ENCODE data around the gene MGRN1. TPM values are rescaled to one million over a fixed set of nuclear protein-coding genes. Genes with fewer than 3 reads are reported as not detected.

The MGRN1 gene
- total and polyA plus RNA-seq, 8 donors: 13.2 to 469 (median 56.1) TPM

DNA sequence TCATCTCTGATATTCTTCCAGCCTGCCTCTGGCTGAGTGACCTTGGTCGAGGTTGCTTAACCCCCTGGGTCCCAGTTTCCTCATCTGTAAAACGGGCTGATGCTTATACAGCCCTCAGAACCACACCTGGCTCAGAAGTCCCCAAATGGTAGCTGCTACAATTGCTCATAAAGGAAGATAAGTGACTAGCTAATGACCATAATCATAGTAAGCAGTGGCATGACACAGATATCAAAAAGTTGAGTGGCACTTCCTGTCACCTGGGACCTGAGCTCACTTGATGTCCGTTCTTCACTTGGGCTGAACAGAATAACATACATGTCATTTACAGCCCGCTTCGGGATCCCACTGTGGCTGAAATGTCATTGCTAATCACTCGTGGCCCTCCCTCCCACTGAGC, 1.8 kb downstream of the MGRN1 start:
- TF ChIP-seq CTCF (IDR thresholded peaks at IDR 0.05) (no peak), POLR2AphosphoS5 (IDR thresholded peaks at IDR 0.05) (no peak), EP300 (IDR thresholded peaks at IDR 0.05) (no peak), POLR2A (IDR thresholded peaks at IDR 0.05) (no peak)
- Histone ChIP-seq H3K4me3 (peak overlapping the region; percentile 65 to 100 (median 93)), H3K27ac (peak overlapping the region in 4 of 5 donors; percentile 94 to 99 (median 96)), H3K27me3 (no peaks in the 10 kb centered on the region), H3K4me1 (peaks cover 22 to 49% (median 33%) of the 10 kb centered on the region in 4 donors), H3K36me3 (peaks cover 0 to 14% (median 5%) of the 10 kb centered on the region in 4 donors), H3K9me3 (peaks cover 0 to 2% (median 0%) of the 10 kb centered on the region in 4 donors)
- DNase-seq: no peak
- 40 to 63% (median 44%) methylated on average over 5 to 6 of the region's 6 CpGs for WGBS, 5 donors
- intact Hi-C loops (cut with DNase I; ENCODE audit: low total_unique reads): no loop called here

GRCh38 chr16:4628283-4628682, 3.7 kb downstream of the MGRN1 start:
- Histone ChIP-seq H3K4me1 (peaks cover 27 to 63% (median 41%) of the 10 kb centered on the region in 4 donors), H3K36me3 (peaks cover 0 to 14% (median 6%) of the 10 kb centered on the region in 4 donors), H3K9me3 (peaks cover 0 to 3% (median 0%) of the 10 kb centered on the region in 4 donors), H3K27ac (no peak overlapping the region), H3K4me3 (no peak overlapping the region), H3K27me3 (no peaks in the 10 kb centered on the region)
- no peak for TF ChIP-seq POLR2A (IDR thresholded peaks at IDR 0.05)
- TF ChIP-seq EP300 (IDR thresholded peaks at IDR 0.05): no peak
- TF ChIP-seq POLR2AphosphoS5 (IDR thresholded peaks at IDR 0.05): no peak
- no peak for DNase-seq
- intact Hi-C loops (cut with DNase I; ENCODE audit: low total_unique reads): no loop called here
- 83 to 97% (median 93%) methylated on average over 9 of the region's 9 CpGs for WGBS, 5 donors

- no peak for DNase-seq
- H3K27me3 ChIP-seq: no peaks in the 10 kb centered on the region
- H3K27ac ChIP-seq: no peak overlapping the region
- intact Hi-C loops (cut with DNase I; ENCODE audit: low total_unique reads): no loop called here
- H3K4me3 ChIP-seq: no peak overlapping the region
- TF ChIP-seq POLR2AphosphoS5 (IDR thresholded peaks at IDR 0.05): no peak
- TF ChIP-seq CTCF (IDR thresholded peaks at IDR 0.05): no peak
- no peak for TF ChIP-seq EP300 (IDR thresholded peaks at IDR 0.05)
- no peak for TF ChIP-seq POLR2A (IDR thresholded peaks at IDR 0.05)
- H3K9me3 ChIP-seq: peaks cover 0 to 3% (median 0%) of the 10 kb centered on the region in 4 donors
- WGBS, 5 donors: 94 to 100% (median 98%) methylated on average over 1 of the region's 1 CpG
- H3K36me3 ChIP-seq: peaks cover 10 to 35% (median 29%) of the 10 kb centered on the region in 4 donors
- H3K4me1 ChIP-seq: peaks cover 13 to 75% (median 38%) of the 10 kb centered on the region in 4 donors
Measured at GRCh38 chr16:4631444-4631843, 6.8 kb downstream of the MGRN1 start.

DNA sequence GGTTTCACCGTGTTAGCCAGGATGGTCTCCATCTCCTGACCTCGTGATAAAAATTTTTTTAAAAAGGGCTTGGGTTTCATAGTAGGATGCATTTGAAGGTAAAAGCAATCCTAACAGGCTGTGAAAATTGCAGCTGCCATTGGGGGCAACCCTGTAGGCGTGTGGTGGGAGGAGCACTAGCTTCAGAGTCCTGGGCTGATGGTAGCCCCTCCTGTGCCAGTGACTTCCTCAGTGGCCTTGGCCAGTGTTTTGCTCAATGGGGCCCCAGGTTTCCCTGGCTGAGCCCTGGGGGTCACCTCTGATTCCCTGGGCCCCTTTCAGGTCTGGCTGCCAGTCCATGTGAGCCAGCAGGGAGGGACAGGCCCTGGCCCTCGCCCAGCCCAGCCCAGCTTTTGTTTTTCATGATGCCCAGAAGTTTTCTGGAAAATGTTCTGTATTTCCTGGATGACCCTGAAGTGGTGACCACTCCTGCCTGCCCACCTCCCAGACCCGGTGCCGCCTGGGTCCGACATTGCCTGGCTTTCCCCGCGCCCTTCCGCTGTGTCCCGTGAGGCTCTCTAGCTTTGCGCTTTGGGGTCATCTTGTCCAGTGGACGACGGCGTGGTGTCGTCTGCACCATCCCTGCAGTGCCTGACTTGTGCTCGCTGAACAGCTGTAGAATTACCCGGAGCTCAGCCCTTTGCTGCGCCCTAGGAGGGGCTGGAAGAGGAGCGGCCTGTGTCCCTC, 9.4 kb downstream of the MGRN1 start:
- no peak overlapping the region for H3K4me3 ChIP-seq
- H3K4me1 ChIP-seq: peaks cover 10 to 66% (median 32%) of the 10 kb centered on the region in 4 donors
- H3K27me3 ChIP-seq: no peaks in the 10 kb centered on the region
- H3K9me3 ChIP-seq: peaks cover 0 to 3% (median 0%) of the 10 kb centered on the region in 4 donors
- WGBS, 5 donors: 88 to 93% (median 91%) methylated on average over 20 of the region's 20 CpGs
- H3K27ac ChIP-seq: no peak overlapping the region
- no peak for TF ChIP-seq POLR2AphosphoS5 (IDR thresholded peaks at IDR 0.05)
- no peak for TF ChIP-seq POLR2A (IDR thresholded peaks at IDR 0.05)
- TF ChIP-seq CTCF (IDR thresholded peaks at IDR 0.05): no peak
- no peak for TF ChIP-seq EP300 (IDR thresholded peaks at IDR 0.05)
- H3K36me3 ChIP-seq: peaks cover 10 to 36% (median 34%) of the 10 kb centered on the region in 4 donors
- intact Hi-C loops (cut with DNase I; ENCODE audit: low total_unique reads): no loop called here
- no peak for DNase-seq

DNA sequence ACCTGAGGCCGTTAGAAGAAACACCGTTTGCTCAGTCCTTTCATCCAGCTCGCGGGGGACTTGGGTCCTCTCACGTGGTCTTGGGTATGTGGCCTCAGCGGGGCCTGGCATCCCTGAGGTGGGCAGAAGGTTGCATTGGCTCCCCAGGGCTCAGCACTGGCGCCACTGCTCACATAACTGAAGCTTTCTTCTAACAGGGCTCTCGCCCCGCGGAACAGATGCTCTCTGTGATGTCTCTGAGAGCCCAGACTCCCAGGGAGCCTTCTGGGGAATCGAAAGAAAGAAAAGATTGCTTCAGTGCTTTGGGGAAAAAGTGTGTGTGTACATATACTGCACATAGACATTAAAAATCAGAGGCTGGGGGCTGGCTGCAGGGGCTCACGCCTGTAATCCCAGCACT, 10.1 kb downstream of the MGRN1 start:
- Histone ChIP-seq H3K4me1 (peaks cover 16 to 73% (median 38%) of the 10 kb centered on the region in 4 donors), H3K4me3 (no peak overlapping the region), H3K27ac (no peak overlapping the region), H3K36me3 (peaks cover 10 to 42% (median 34%) of the 10 kb centered on the region in 4 donors), H3K9me3 (peaks cover 0 to 3% (median 0%) of the 10 kb centered on the region in 4 donors), H3K27me3 (no peaks in the 10 kb centered on the region)
- no peak for DNase-seq
- intact Hi-C loops (cut with DNase I; ENCODE audit: low total_unique reads): no loop called here
- TF ChIP-seq POLR2AphosphoS5 (IDR thresholded peaks at IDR 0.05): no peak
- no peak for TF ChIP-seq POLR2A (IDR thresholded peaks at IDR 0.05)
- TF ChIP-seq CTCF (IDR thresholded peaks at IDR 0.05): no peak
- no peak for TF ChIP-seq EP300 (IDR thresholded peaks at IDR 0.05)
- 81 to 91% (median 87%) methylated on average over 12 of the region's 12 CpGs for WGBS, 5 donors
